Liver (tissue), 9 donors: ENCODE measurements around the gene MXD4. TPM values are rescaled to one million over a fixed set of nuclear protein-coding genes. Genes with fewer than 3 reads are reported as not detected.

Source experiments
- DNase-seq: peaks from one replicate; pipeline ENCODE4 v3.0.0-alpha.2; 2017; ENCODE audit warnings: low spot score
- H3K27ac ChIP-seq, 2 donors: one replicate each; pipeline ENCODE4 v1.7.0; 2013; ENCODE audit warnings: inconsistent platforms in 2 of 2, low read length in 2 of 2, control low read depth in 1 of 2, low read depth in 1 of 2, mild to moderate bottlenecking in 1 of 2
- H3K27me3 ChIP-seq, 4 donors: one replicate each; pipeline versions ENCODE4 v1.6.1 to v1.7.0; 2013; ENCODE audit warnings: low read length in 3 of 4, inconsistent platforms in 1 of 4, mild to moderate bottlenecking in 1 of 4, moderate library complexity in 1 of 4; ENCODE audit not compliant: control insufficient read depth in 4 of 4, insufficient read depth in 4 of 4
- H3K36me3 ChIP-seq, 4 donors: one replicate each; pipeline versions ENCODE4 v1.6.1 to v1.7.0; 2013; ENCODE audit warnings: low read length in 3 of 4, mild to moderate bottlenecking in 3 of 4, low read depth in 1 of 4, moderate library complexity in 1 of 4; ENCODE audit not compliant: control insufficient read depth in 4 of 4, insufficient read depth in 3 of 4
- H3K4me1 ChIP-seq, 4 donors: one replicate each; pipeline versions ENCODE4 v1.6.1 to v1.7.0; 2013; ENCODE audit warnings: low read length in 3 of 4, mild to moderate bottlenecking in 3 of 4, moderate library complexity in 1 of 4; ENCODE audit not compliant: control insufficient read depth in 4 of 4, insufficient read depth in 4 of 4
- H3K4me3 ChIP-seq, 3 donors: one replicate each; pipeline versions ENCODE4 v1.6.1 to v1.7.0; 2013; ENCODE audit warnings: low read length in 3 of 3, control low read depth in 1 of 3, low read depth in 1 of 3, mild to moderate bottlenecking in 1 of 3
- H3K9ac ChIP-seq, 2 donors: one replicate each; pipeline ENCODE4 v1.7.0; 2013; ENCODE audit warnings: low read length in 2 of 2, mild to moderate bottlenecking in 2 of 2, moderate library complexity in 2 of 2, control low read depth in 1 of 2, low read depth in 1 of 2
- H3K9me3 ChIP-seq, 4 donors: one replicate each; pipeline versions ENCODE4 v1.6.1 to v1.7.0; 2013; ENCODE audit warnings: low read length in 3 of 4; ENCODE audit not compliant: control insufficient read depth in 4 of 4
- EGR1 ChIP-seq, 2 donors: IDR thresholded peaks; 2 replicates each; pipeline ENCODE4 v1.6.1; 2016 to 2018; ENCODE audit warnings: antibody characterized with exemption in 2 of 2, low read depth in 2 of 2
- FOXA1 ChIP-seq: IDR thresholded peaks from 2 replicates; pipeline ENCODE4 v1.6.1; 2016; ENCODE audit warnings: antibody characterized with exemption
- FOXA2 ChIP-seq: IDR thresholded peaks from 2 replicates; pipeline ENCODE4 v1.6.1; 2016; ENCODE audit warnings: antibody characterized with exemption
- GABPA ChIP-seq, 2 donors: IDR thresholded peaks in 1 of 2; conservative IDR thresholded peaks in 1 of 2; 2 replicates each; pipeline ENCODE4 v1.6.1; 2016; ENCODE audit warnings: antibody characterized with exemption in 2 of 2, mild to moderate bottlenecking in 1 of 2, moderate library complexity in 1 of 2
- HNF4A ChIP-seq, 2 donors: conservative IDR thresholded peaks; 2 replicates each; pipeline ENCODE4 v1.6.1; 2016; ENCODE audit warnings: antibody characterized with exemption in 2 of 2, mild to moderate bottlenecking in 2 of 2
- HNF4G ChIP-seq: IDR thresholded peaks from 2 replicates; pipeline ENCODE4 v1.6.1; 2016; ENCODE audit warnings: antibody characterized with exemption
- JUND ChIP-seq, 2 donors: IDR thresholded peaks; 2 replicates each; pipeline ENCODE4 v1.6.1; 2016; ENCODE audit warnings: antibody characterized with exemption in 2 of 2
- NR2F2 ChIP-seq: IDR thresholded peaks from 2 replicates; pipeline ENCODE4 v1.6.1; 2016; ENCODE audit warnings: antibody characterized with exemption
- RAD21 ChIP-seq, 2 donors: IDR thresholded peaks; 2 replicates each; pipeline ENCODE4 v1.6.1; 2016; ENCODE audit warnings: antibody characterized with exemption in 2 of 2, mild to moderate bottlenecking in 2 of 2
- RXRA ChIP-seq, 2 donors: IDR thresholded peaks; 2 replicates each; pipeline ENCODE4 v1.6.1; 2017 to 2018; ENCODE audit warnings: antibody characterized with exemption in 2 of 2, mild to moderate bottlenecking in 1 of 2
- SP1 ChIP-seq: IDR thresholded peaks from 2 replicates; pipeline ENCODE4 v1.6.1; 2018; ENCODE audit warnings: antibody characterized with exemption, mild to moderate bottlenecking
- TAF1 ChIP-seq: conservative IDR thresholded peaks from 2 replicates; pipeline ENCODE4 v1.6.1; 2016; ENCODE audit warnings: antibody characterized with exemption, mild to moderate bottlenecking
- YY1 ChIP-seq: IDR thresholded peaks from 2 replicates; pipeline ENCODE4 v1.6.1; 2016; ENCODE audit warnings: antibody characterized with exemption, mild to moderate bottlenecking
- WGBS: extraction: QIAGEN DNeasy Blood & Tissue Kit; methylation state at CpG from one replicate; pipeline ENCODE4 v1.1.7; 2013; 5-methylcytosine and 5-hydroxymethylcytosine counted together
- polyA plus RNA-seq, 2 donors: library from polyadenylated mRNA; stranded (reverse) in 1 of 2; unstranded in 1 of 2; fragments of 200-250 nt in 1 of 2; fragments of >200 nt in 1 of 2; fragmentation: Nextera tagmentation in 1 of 2; extraction: Ambion mirVana in 1 of 2; gene quantifications; one replicate each; pipeline versions ENCODE4 v1.2.1 to v1.2.3, GENCODE V29; 2013 to 2015
- total RNA-seq, 2 donors: library from RNA; depleted of rRNA; stranded (reverse); fragments of >200 nt; gene quantifications; one replicate each; pipeline ENCODE4 v1.2.3, GENCODE V29; 2014
- TF ChIP-seq, protein P1 (sequence below): IDR thresholded peaks from 2 replicates; pipeline ENCODE4 v1.6.1; 2016; ENCODE audit warnings: antibody characterized with exemption
- TF ChIP-seq, protein P2 (sequence below): IDR thresholded peaks from 2 replicates; pipeline ENCODE4 v1.6.1; 2016; ENCODE audit warnings: antibody characterized with exemption
- TF ChIP-seq, protein P3 (sequence below): IDR thresholded peaks from 2 replicates; pipeline ENCODE4 v1.6.1; 2016; ENCODE audit warnings: antibody characterized with exemption, mild to moderate bottlenecking
- TF ChIP-seq, protein P4 (sequence below): IDR thresholded peaks from 2 replicates; pipeline ENCODE4 v1.6.1; 2016; ENCODE audit warnings: antibody characterized with exemption
- TF ChIP-seq, protein P5 (sequence below): fragments of 150-350 bp; IDR thresholded peaks from 2 replicates; pipeline ENCODE4 v1.5.1; 2017; ENCODE audit warnings: improper control_type of control experiment, low read depth, low read length; ENCODE audit not compliant: missing input control
- donor health status: healthy.
- donor health status: healthy.
- donor health status: healthy.
- donor health status: healthy.
- donor health status: healthy.

MXD4 gene
- total and polyA plus RNA-seq, 4 donors = 6.5 to 19.6 (median 15.9) TPM

DNA sequence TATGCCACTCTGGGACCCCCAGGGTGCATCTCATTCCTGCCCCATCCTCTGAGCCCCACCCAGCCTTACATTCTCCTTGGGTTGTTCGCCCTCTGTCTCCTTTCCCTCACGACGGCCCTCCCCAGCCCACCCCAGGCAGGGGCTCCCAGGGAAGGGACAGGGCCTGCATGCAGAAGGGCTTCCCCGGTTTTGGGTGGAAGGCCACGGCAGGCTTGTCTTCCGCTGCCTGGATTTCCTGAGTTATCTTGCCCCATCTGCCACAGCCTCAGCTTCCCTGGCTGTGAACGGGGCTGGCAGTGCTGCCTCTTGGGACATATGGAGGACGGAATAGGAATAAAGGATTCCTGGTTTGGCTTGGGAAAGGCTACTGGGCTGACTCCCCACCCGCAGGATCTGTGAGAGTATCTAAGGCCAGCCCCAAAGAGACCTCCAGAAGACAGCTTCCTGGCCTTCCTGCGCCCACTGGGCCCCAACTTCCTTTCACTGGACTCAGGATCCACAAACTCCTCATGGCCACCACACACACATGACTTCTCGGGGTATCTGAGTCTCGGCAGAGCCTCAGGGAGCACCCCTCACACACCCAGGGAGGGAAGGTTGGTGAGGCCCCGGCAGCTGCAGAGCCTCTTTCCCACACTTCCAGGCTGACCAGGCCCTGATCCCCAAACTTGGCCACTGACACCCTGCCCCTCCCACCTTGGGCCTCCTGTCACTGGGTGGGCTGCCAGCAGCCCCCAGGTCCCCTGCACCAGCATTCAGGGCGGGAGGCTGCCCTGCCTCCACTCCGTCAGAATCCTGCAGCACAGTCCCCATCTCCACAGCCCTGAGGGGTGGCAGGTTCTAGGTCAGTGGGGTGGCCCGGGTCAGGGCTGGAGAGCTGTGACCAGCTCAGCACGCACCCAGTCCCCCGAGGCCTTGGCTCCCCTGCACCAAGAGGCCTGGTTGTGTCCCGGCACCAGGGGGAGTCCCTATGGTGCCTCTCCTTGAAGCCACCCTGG, 3.5 kb upstream of the MXD4 start:
- Histone ChIP-seq H3K4me3 (no peak overlapping the region), H3K36me3 (no peaks in the 10 kb centered on the region), H3K4me1 (peaks cover 6 to 23% (median 14%) of the 10 kb centered on the region in 4 donors), H3K9me3 (no peaks in the 10 kb centered on the region), H3K27me3 (no peaks in the 10 kb centered on the region), H3K27ac (no peak overlapping the region), H3K9ac (no peak overlapping the region)
- WGBS = 90% methylated on average over 19 of the region's 19 CpGs
- no peak for TF ChIP-seq NR2F2
- TF ChIP-seq, protein P1, sequence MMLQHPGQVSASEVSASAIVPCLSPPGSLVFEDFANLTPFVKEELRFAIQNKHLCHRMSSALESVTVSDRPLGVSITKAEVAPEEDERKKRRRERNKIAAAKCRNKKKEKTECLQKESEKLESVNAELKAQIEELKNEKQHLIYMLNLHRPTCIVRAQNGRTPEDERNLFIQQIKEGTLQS = no peak
- TF ChIP-seq, protein P2, sequence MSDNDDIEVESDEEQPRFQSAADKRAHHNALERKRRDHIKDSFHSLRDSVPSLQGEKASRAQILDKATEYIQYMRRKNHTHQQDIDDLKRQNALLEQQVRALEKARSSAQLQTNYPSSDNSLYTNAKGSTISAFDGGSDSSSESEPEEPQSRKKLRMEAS = no peak
- TF ChIP-seq GABPA (IDR thresholded peaks at IDR 0.05 in 1 of 2, conservative IDR thresholded peaks at IDR 0.05 in 1 of 2) = no peak
- TF ChIP-seq, protein P3, sequence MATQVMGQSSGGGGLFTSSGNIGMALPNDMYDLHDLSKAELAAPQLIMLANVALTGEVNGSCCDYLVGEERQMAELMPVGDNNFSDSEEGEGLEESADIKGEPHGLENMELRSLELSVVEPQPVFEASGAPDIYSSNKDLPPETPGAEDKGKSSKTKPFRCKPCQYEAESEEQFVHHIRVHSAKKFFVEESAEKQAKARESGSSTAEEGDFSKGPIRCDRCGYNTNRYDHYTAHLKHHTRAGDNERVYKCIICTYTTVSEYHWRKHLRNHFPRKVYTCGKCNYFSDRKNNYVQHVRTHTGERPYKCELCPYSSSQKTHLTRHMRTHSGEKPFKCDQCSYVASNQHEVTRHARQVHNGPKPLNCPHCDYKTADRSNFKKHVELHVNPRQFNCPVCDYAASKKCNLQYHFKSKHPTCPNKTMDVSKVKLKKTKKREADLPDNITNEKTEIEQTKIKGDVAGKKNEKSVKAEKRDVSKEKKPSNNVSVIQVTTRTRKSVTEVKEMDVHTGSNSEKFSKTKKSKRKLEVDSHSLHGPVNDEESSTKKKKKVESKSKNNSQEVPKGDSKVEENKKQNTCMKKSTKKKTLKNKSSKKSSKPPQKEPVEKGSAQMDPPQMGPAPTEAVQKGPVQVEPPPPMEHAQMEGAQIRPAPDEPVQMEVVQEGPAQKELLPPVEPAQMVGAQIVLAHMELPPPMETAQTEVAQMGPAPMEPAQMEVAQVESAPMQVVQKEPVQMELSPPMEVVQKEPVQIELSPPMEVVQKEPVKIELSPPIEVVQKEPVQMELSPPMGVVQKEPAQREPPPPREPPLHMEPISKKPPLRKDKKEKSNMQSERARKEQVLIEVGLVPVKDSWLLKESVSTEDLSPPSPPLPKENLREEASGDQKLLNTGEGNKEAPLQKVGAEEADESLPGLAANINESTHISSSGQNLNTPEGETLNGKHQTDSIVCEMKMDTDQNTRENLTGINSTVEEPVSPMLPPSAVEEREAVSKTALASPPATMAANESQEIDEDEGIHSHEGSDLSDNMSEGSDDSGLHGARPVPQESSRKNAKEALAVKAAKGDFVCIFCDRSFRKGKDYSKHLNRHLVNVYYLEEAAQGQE = no peak
- no peak for TF ChIP-seq YY1
- no peak for TF ChIP-seq SP1
- TF ChIP-seq, protein P4, sequence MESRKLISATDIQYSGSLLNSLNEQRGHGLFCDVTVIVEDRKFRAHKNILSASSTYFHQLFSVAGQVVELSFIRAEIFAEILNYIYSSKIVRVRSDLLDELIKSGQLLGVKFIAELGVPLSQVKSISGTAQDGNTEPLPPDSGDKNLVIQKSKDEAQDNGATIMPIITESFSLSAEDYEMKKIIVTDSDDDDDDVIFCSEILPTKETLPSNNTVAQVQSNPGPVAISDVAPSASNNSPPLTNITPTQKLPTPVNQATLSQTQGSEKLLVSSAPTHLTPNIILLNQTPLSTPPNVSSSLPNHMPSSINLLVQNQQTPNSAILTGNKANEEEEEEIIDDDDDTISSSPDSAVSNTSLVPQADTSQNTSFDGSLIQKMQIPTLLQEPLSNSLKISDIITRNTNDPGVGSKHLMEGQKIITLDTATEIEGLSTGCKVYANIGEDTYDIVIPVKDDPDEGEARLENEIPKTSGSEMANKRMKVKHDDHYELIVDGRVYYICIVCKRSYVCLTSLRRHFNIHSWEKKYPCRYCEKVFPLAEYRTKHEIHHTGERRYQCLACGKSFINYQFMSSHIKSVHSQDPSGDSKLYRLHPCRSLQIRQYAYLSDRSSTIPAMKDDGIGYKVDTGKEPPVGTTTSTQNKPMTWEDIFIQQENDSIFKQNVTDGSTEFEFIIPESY = no peak
- no peak for TF ChIP-seq RAD21 (IDR thresholded peaks at IDR 0.05)
- TF ChIP-seq EGR1 (IDR thresholded peaks at IDR 0.05; ENCODE audit: low read depth in 2 of 2) = no peak
- TF ChIP-seq FOXA1 = no peak
- no peak for TF ChIP-seq HNF4A (conservative IDR thresholded peaks at IDR 0.05)
- no peak for TF ChIP-seq HNF4G
- no peak for TF ChIP-seq FOXA2
- TF ChIP-seq, protein P5, sequence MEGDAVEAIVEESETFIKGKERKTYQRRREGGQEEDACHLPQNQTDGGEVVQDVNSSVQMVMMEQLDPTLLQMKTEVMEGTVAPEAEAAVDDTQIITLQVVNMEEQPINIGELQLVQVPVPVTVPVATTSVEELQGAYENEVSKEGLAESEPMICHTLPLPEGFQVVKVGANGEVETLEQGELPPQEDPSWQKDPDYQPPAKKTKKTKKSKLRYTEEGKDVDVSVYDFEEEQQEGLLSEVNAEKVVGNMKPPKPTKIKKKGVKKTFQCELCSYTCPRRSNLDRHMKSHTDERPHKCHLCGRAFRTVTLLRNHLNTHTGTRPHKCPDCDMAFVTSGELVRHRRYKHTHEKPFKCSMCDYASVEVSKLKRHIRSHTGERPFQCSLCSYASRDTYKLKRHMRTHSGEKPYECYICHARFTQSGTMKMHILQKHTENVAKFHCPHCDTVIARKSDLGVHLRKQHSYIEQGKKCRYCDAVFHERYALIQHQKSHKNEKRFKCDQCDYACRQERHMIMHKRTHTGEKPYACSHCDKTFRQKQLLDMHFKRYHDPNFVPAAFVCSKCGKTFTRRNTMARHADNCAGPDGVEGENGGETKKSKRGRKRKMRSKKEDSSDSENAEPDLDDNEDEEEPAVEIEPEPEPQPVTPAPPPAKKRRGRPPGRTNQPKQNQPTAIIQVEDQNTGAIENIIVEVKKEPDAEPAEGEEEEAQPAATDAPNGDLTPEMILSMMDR = no peak
- no peak for TF ChIP-seq RXRA (IDR thresholded peaks at IDR 0.05)
- no peak for TF ChIP-seq JUND (IDR thresholded peaks at IDR 0.05)
- TF ChIP-seq TAF1 = no peak
- DNase-seq = no peak
